AG04449 (cell line): ENCODE measurements around the gene SYCE3.

Experiments
- CTCF ChIA-PET: fragments of 350-600 bp; formaldehyde crosslinking; extraction: SDS; loops from one replicate; lab custom pipeline; 2021; ENCODE audit warnings: antibody characterized with exemption; lab: Yijun Ruan, JAX
- POLR2A ChIA-PET: fragments of 400-600, 350-600 bp; formaldehyde crosslinking; extraction: SDS; loops from one replicate; lab custom pipeline; 2020; ENCODE audit warnings: antibody characterized with exemption, inconsistent platforms; lab: Yijun Ruan, JAX
- DNase-seq: peaks from one replicate; pipeline ENCODE4 v3.0.0-alpha.2; 2010; ENCODE audit warnings: low read depth, low spot score
- H3K4me3 ChIP-seq: 2 replicates; pipeline ENCODE4 v1.5.1; 2011; ENCODE audit warnings: low read depth, mild to moderate bottlenecking, control low read depth, low read length
- TF ChIP-seq, protein P1 (sequence below): IDR thresholded peaks from one replicate; pipeline ENCODE4 v1.5.1; 2011; ENCODE audit warnings: mild to moderate bottlenecking, moderate library complexity, low read length, control low read depth, inconsistent platforms; ENCODE audit not compliant: insufficient read depth; ENCODE audit errors: missing control alignments

The SYCE3 gene

DNA sequence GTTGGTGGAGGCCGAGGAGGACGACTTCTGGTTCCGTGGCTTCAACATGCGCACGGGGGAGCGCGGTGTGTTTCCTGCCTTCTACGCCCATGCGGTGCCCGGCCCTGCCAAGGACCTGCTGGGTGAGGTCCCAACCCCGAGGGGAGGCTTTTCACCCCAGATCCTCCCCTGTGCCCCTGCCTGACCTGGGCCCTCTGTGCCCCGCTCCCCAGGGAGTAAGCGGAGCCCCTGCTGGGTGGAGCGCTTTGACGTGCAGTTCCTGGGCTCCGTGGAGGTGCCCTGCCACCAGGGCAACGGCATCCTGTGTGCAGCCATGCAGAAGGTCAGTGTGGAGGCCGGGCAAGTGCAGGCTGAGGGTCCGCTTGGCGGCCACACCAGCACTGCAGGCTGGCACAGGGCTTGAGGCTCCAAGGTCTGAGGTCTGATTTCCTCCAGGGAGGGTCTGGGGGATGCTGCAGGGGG, 42.9 kb upstream of the SYCE3 start:
- ChIA-PET CTCF (interaction anchor here (1.4 to 1.6 kb wide), 2 partner anchors 15 to 18 kb away, joined by 4 to 6 read pairs; no protein-coding TSS in a partner anchor), POLR2A (no interaction called here)
- DNase-seq = no peak
- TF ChIP-seq, protein P1, sequence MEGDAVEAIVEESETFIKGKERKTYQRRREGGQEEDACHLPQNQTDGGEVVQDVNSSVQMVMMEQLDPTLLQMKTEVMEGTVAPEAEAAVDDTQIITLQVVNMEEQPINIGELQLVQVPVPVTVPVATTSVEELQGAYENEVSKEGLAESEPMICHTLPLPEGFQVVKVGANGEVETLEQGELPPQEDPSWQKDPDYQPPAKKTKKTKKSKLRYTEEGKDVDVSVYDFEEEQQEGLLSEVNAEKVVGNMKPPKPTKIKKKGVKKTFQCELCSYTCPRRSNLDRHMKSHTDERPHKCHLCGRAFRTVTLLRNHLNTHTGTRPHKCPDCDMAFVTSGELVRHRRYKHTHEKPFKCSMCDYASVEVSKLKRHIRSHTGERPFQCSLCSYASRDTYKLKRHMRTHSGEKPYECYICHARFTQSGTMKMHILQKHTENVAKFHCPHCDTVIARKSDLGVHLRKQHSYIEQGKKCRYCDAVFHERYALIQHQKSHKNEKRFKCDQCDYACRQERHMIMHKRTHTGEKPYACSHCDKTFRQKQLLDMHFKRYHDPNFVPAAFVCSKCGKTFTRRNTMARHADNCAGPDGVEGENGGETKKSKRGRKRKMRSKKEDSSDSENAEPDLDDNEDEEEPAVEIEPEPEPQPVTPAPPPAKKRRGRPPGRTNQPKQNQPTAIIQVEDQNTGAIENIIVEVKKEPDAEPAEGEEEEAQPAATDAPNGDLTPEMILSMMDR = no peak
- no peak overlapping the region for H3K4me3 ChIP-seq

DNA sequence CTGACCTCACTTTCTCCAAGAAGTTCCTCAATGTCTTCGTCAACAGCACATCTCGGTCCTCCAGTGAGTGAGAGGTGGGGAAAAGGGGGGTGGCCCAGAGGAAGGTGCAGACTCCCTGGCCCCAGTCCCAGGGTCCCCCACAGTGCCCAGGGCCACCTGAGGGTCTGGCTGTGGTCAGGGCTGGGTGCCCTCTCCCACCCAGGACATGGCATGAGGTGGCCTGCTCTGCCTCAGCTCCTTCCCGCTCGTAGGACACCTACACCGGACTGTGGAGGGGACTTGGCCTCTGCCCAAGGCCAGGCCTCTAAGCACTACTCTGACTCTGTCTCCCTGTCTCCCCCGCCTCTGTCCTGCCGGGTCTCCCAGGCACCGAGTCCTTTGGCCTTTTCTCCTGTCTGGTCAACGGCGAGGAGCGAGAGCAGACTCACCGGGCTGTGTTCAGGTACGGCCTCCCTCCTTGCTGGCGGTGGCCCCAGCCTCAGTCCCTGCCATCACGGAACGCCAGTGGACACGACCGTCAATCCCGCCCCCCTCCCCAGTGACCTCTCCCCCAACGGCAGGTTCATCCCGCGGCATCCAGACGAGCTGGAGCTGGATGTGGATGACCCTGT, 42.4 kb upstream of the SYCE3 start:
- CTCF ChIA-PET = no interaction called here
- no peak overlapping the region for H3K4me3 ChIP-seq
- TF ChIP-seq, protein P1 = no peak
- no peak for DNase-seq
- POLR2A ChIA-PET = no interaction called here

DNA sequence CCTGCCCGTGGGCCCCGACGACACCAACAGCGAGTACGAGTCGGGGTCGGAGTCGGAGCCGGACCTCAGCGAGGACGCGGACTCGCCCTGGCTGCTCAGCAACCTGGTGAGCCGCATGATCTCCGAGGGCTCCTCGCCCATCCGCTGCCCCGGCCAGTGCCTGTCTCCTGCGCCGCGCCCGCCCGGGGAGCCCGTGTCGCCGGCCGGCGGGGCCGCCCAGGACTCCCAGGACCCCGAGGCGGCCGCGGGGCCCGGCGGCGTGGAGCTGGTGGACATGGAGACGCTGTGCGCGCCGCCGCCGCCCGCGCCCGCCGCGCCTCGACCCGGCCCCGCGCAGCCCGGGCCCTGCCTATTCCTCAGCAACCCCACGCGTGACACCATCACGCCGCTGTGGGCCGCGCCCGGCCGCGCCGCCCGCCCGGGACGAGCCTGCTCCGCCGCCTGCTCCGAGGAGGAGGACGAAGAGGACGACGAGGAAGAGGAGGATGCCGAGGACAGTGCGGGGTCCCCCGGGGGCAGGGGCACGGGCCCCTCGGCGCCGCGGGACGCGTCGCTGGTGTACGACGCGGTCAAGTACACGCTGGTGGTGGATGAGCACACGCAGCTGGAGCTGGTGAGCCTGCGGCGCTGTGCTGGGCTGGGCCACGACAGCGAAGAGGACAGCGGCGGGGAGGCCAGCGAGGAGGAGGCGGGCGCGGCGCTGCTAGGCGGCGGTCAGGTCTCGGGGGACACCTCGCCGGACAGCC, 41.7 kb upstream of the SYCE3 start:
- ChIA-PET POLR2A (no interaction called here), CTCF (interaction anchor here (1.1 kb wide), 1 partner anchor 79 kb away, joined by 3 read pairs; the partner anchor contains the start of gene SCO2)
- DNase-seq = no peak
- no peak overlapping the region for H3K4me3 ChIP-seq
- TF ChIP-seq, protein P1 = no peak

DNA sequence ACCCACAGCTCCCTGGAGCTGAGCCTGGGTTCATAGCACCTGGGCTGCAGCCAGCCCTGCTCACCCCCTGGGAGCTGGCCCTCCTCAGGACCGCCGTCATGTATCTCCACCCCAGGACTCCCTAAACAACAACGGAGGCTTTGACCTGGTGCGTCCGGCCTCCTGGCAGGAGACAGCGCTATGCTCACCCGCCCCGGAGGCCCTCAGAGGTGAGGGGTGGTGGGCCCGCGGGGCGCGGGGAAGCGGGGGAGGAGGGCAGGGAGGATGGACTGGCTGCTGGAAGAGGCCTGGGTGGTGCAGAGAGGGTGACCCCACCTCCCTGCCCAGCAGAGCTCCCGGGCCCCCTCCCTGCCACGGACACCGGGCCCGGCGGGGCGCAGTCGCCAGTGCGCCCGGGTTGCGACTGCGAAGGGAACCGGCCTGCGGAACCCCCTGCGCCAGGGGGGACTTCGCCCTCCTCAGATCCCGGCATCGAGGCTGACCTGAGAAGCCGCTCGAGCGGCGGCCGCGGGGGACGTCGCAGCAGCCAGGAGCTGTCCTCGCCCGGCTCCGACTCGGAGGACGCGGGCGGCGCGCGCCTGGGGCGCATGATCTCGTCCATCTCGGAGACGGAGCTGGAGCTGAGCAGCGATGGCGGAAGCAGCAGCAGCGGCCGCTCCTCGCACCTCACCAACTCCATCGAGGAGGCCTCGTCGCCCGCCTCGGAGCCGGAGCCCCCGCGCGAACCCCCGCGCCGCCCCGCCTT, 41.0 kb upstream of the SYCE3 start:
- TF ChIP-seq, protein P1 = no peak
- CTCF ChIA-PET = interaction anchor here (1.1 kb wide), 1 partner anchor 78 kb away, joined by 3 read pairs; the partner anchor contains the start of gene SCO2
- POLR2A ChIA-PET = interaction anchor here (0.6 kb wide), 1 partner anchor 88 kb away, joined by 3 read pairs; no protein-coding TSS in a partner anchor
- H3K4me3 ChIP-seq = no peak overlapping the region
- no peak for DNase-seq

DNA sequence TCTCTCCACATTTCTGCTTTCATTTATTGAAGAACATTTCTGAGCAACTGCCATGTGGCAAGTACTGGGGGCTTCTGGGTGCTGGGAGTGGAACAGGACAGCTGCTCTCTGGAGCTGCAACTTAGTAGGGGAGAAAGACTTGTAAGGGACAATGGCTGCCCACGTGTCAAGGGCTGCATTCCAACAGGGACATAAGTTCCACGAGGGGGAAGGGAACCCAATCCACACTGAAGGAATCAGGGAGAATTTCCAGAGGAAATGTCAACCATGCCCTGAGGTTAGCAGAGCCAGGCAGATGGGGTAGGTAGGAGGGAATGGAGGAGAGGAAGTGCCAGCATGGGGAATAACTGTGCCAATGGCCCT, 39.6 kb upstream of the SYCE3 start:
- no peak overlapping the region for H3K4me3 ChIP-seq
- TF ChIP-seq, protein P1 = no peak
- ChIA-PET POLR2A (no interaction called here), CTCF (interaction anchor here (1.1 kb wide), 1 partner anchor 19 kb away, joined by 5 read pairs; no protein-coding TSS in a partner anchor)
- DNase-seq = no peak
